ENCODE data around the gene ACAD8. TPM values are rescaled to one million over a fixed set of nuclear protein-coding genes. Genes with fewer than 3 reads are reported as not detected.

The ACAD8 gene
- total and polyA plus RNA-seq, 8 donors: 15.9 to 38.5 (median 18.2) TPM

DNA sequence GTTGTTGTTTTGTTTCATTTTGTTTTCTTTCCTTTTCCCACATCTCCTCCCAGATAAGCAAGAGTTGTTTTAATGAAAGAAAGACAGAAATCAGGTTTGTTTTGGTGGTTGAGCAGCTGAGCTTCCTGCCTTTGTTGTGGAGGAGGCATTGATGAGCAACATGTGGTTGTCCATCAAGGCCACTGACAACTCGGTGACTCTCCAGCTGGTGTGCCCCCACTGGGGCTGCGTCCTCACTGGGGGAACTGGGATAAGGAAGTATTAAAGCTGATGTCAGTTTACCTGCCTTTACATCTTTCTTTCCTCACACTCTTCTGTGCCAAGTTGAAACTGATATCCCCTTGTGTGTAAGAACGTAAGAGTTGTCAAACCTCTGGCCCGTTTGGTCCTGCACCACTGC is 23.0 kb upstream of the ACAD8 start:
- no peak for ATAC-seq
- H3K4me3 ChIP-seq: no peak overlapping the region
- H3K27me3 ChIP-seq: no peaks in the 10 kb centered on the region
- H3K4me1 ChIP-seq: peaks cover 0 to 24% (median 9%) of the 10 kb centered on the region in 3 donors
- intact Hi-C loops (cut with DNase I): no loop called here
- no peak for FAIRE-seq
- no peaks in the 10 kb centered on the region for H3K36me3 ChIP-seq
- TF ChIP-seq, protein P1, sequence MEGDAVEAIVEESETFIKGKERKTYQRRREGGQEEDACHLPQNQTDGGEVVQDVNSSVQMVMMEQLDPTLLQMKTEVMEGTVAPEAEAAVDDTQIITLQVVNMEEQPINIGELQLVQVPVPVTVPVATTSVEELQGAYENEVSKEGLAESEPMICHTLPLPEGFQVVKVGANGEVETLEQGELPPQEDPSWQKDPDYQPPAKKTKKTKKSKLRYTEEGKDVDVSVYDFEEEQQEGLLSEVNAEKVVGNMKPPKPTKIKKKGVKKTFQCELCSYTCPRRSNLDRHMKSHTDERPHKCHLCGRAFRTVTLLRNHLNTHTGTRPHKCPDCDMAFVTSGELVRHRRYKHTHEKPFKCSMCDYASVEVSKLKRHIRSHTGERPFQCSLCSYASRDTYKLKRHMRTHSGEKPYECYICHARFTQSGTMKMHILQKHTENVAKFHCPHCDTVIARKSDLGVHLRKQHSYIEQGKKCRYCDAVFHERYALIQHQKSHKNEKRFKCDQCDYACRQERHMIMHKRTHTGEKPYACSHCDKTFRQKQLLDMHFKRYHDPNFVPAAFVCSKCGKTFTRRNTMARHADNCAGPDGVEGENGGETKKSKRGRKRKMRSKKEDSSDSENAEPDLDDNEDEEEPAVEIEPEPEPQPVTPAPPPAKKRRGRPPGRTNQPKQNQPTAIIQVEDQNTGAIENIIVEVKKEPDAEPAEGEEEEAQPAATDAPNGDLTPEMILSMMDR (IDR thresholded peaks at IDR 0.05): no peak
- DNase-seq: no peak
- no peak overlapping the region for H3K27ac ChIP-seq
- H3K9me3 ChIP-seq: no peaks in the 10 kb centered on the region
- 72 to 75% methylated on average over 4 of the region's 4 CpGs for WGBS, 2 donors

DNA sequence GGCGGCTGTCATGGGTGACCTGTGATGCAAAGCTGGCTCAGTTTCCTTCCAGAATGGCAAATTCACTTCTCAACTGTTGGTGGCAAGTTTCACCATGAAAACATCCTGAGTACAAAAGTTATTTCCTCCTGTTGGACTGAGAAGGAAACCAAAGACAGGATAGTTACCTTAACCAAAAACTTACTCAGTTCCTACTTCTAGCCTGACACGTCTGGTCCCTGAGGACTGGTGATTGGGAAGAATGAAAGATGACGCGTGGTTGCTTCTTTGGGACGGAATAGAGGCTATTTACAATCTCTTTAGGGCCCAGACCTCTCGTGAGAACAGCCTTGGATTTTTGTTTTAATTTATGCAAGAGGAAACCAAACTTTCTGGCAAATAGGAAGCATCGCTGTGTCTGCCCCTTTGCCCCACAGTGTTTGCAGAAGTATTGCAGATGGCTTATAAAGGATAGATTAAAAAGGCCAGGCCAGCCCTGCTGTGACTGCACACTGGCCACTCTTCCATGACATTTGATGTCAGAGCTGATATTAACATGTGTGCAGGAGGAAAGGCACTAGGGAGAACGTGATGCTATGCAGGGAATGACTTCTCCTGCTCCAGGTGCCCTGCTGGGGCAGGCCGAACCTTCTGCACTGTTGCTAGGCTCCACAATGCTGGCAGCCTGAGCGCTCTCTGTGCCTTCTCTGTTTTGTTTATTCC is 21.3 kb upstream of the ACAD8 start:
- FAIRE-seq (no peak), ATAC-seq (no peak), DNase-seq (no peak)
- H3K4me3 ChIP-seq: no peak overlapping the region
- TF ChIP-seq, protein P1 (IDR thresholded peaks at IDR 0.05): no peak
- no peaks in the 10 kb centered on the region for H3K27me3 ChIP-seq
- no peak overlapping the region for H3K27ac ChIP-seq
- H3K9me3 ChIP-seq: no peaks in the 10 kb centered on the region
- intact Hi-C loops (cut with DNase I): no loop called here
- 77 to 80% methylated on average over 10 of the region's 10 CpGs for WGBS, 2 donors
- peaks cover 0 to 10% (median 0%) of the 10 kb centered on the region in 3 donors for H3K4me1 ChIP-seq
- no peaks in the 10 kb centered on the region for H3K36me3 ChIP-seq

DNA sequence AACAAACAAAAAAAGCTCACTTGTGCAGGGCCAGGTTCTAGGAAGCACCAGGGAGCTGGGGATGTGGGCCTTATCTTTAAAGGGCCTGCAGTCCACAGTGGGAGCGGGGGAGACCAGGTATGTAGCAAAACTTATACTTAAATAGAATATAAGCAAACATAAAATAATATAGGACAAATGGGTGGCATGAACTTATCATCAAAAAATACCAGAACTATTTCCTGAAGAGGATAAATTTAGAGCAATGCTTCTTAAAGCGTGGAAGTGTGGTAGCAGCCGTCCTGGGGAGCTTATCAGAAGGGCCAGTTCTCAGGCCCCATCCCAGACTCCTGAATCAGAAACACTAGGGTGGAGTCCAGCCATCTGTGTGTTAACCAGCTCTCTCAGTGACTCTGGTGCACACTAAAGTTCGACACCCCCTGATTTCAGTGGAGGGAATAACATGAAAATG is 19.6 kb upstream of the ACAD8 start:
- peaks cover 0 to 3% (median 0%) of the 10 kb centered on the region in 3 donors for H3K4me1 ChIP-seq
- TF ChIP-seq, protein P1 (IDR thresholded peaks at IDR 0.05): no peak
- intact Hi-C loops (cut with DNase I): no loop called here
- H3K27ac ChIP-seq: no peak overlapping the region
- no peaks in the 10 kb centered on the region for H3K36me3 ChIP-seq
- WGBS, 2 donors: 90 to 91% methylated on average over 4 of the region's 4 CpGs
- no peaks in the 10 kb centered on the region for H3K9me3 ChIP-seq
- no peak for DNase-seq
- no peak for FAIRE-seq
- no peak for ATAC-seq
- no peaks in the 10 kb centered on the region for H3K27me3 ChIP-seq
- no peak overlapping the region for H3K4me3 ChIP-seq

DNA sequence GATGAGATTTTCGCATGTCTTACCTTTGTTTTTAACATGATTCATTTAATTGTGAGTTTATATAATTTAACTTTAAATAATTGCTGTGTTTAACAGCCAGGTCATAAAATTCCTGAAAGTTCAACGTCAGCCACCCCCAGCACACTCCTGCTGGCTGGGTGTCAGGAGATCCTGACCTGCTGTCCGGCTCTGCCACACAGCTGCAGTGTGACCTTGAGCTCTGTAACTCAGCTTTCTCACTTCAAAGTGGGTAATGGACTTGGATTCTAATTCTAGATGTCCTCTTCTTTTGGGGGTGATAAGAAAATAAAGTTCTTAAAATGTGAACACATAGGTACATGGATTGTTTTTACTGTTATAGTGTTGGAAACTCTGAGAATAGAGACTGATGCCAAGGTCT is 18.0 kb upstream of the ACAD8 start:
- no peak overlapping the region for H3K27ac ChIP-seq
- DNase-seq (no peak), FAIRE-seq (no peak), ATAC-seq (peak in 2 of 4 donors; percentile 61 to 62)
- 39 to 40% methylated on average over 3 of the region's 3 CpGs for WGBS, 2 donors
- TF ChIP-seq, protein P1 (IDR thresholded peaks at IDR 0.05): no peak
- H3K36me3 ChIP-seq: peaks cover 0 to 6% (median 0%) of the 10 kb centered on the region in 3 donors
- H3K4me1 ChIP-seq: peaks cover 0 to 3% (median 0%) of the 10 kb centered on the region in 3 donors
- intact Hi-C loops (cut with DNase I): no loop called here
- H3K9me3 ChIP-seq: no peaks in the 10 kb centered on the region
- no peak overlapping the region for H3K4me3 ChIP-seq
- H3K27me3 ChIP-seq: no peaks in the 10 kb centered on the region
